HG02759 (cell line): Measurements from ENCODE around the gene STPG2.

Source experiments
- ATAC-seq: cut with Tn5 transposase; IDR thresholded peaks from one replicate; pipeline ENCODE4 v1.9.1; 2021; ENCODE audit warnings: mild to moderate bottlenecking, moderate library complexity; ENCODE audit not compliant: unreplicated experiment

STPG2 gene

DNA sequence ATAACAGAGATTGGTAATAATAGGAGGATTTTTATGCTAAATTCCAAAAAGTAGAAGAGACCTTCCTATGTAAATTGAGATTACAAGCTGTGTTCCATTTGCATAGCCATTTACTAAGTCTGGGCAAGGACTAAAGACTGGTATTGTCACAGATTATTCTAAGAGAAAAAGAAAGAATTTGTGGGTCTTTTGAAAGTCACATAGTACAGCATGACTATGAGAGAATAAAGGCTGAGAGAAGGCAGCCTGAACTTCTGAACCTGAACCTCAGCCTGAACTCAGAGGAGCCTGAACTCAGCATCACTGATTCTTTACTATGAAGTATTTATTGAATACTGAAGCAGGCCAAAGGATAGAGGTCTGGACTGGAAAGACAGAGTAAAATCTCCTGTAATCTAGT is 297.5 kb downstream of the STPG2 start:
- no peak for ATAC-seq

DNA sequence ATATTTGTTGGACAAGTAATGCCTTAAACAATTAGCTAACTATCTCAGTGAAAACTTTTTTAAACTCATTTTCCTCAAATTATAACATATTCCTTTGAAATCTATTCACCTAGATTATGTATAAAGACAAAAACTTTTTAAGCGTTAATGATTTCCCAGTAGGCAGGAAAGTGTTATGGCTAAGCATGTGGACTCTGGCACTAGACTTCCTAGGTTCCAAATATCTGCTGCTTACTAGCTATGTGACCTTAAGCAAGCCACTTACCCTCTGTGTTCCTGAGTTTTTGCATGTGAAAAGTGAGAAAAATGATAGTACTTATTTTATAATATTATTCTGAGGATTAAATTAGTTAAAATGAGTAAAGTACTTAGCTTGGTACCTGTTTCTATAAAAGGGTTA is 301.8 kb downstream of the STPG2 start:
- ATAC-seq: no peak

- no peak for ATAC-seq
Measured at GRCh38 chr4:97836662-97837061, 306.6 kb downstream of the STPG2 start.

GRCh38 chr4:97828646-97829045 is 314.6 kb downstream of the STPG2 start:
- ATAC-seq: no peak

DNA sequence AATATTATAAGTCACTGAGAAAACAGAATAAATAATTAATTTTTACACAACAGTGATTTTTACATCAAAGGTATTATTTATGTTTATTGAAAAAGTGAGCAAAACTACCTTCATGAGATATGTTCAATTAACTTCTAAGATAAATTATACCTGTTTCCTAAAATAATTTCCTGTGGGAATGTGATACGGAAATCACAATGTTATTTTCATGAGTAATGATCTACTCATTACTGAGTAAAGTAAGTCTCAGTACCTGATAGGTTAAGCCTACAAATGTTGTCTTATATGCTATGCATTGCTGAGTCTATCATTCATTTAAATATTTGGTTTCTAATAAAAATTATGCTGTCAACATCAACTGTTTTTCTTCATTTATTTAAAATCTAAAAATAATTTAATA is 324.0 kb downstream of the STPG2 start:
- no peak for ATAC-seq

DNA sequence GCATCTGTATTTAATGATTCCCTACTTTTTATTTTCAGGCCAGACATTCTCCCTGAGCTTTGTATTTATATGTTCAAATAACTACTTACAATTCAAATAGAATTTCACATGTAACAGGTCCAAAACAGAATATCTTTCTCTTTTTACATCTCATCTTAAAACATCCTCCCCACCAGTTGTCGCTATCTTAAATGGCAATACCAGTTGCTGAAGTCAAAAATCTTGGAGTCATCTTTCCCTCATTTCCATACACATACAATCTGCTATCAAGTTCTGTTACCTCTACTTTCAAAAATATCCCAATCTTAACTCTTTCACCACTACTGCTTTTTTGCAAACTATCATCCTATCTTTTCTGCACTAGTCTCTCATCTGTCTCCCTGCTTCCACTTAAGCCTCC is 330.5 kb downstream of the STPG2 start:
- ATAC-seq: no peak

- ATAC-seq: no peak
Measured at GRCh38 chr4:97786306-97786920, 356.9 kb downstream of the STPG2 start.

- no peak for ATAC-seq
Measured at GRCh38 chr4:97778174-97778573, 365.1 kb downstream of the STPG2 start.

DNA sequence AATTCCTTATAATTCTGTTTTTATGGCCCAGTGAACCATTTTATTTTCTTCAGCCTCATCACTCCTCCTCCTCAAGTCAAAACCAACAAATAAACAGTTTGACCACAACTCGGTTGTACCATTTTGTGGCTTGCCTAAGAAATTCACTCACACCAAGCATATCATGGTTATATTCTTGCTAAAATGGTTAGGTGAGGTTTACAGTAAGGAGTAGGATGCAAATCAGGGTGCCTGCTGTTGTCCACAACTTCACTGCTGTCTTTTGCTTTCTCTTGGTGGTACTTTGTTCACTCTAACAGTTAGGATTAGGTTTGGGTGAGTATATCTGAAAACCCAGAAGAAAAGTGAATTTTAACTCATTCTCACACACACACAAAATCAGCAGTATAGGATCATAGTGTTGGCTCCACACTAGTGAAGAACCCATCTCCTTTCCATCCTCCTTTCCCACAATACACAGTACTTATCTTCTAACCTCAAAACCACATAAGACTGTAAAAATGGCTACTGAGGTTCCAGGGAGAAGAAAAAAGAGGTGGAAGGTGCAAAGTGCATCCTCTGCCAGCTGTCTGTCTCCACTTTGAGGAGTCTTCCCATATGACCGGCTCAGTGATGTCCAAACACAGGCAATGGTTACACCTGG is 368.8 kb downstream of the STPG2 start:
- ATAC-seq: no peak

DNA sequence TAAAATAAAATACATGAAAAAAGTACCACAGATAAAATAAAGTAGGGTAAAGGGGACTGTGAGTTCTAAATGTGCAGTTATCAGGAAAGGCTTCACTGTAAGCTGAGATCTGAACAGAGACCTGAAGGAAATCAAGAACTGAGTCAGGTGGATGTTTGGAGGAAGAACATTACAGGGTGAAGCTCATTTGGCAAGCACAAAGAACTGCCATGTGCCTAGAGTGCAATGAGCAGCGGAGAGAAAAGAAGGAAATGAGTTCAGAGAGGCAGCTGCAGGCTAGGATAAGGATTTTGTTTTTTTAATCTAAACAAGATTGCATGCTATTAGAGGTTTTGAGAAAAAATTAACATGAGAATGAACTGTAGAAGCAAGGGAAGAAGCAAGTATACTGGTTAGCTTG is 373.1 kb downstream of the STPG2 start:
- ATAC-seq: no peak

DNA sequence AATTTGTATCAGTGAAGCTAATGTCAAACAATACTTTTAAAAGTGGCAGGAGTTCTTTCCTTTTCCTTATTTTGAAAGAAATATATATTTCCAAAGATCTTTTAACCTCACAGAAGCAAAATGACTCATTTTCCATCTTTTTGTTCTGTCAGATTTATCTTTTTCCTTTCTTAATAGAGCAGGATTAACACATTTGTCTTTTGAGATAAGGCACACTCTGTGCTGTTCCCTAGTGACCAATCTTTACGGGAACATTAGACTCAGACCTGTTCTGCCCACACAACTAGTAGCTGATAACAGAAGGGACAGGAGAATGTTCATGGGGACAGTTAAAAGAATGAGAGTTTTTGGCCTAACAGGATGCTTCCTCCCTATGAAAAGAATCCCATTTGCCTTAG is 381.2 kb downstream of the STPG2 start:
- ATAC-seq: no peak

GRCh38 chr4:97761445-97762114 is 381.7 kb downstream of the STPG2 start:
- no peak for ATAC-seq

- ATAC-seq: no peak
Measured at GRCh38 chr4:97759785-97760184, 383.5 kb downstream of the STPG2 start.

DNA sequence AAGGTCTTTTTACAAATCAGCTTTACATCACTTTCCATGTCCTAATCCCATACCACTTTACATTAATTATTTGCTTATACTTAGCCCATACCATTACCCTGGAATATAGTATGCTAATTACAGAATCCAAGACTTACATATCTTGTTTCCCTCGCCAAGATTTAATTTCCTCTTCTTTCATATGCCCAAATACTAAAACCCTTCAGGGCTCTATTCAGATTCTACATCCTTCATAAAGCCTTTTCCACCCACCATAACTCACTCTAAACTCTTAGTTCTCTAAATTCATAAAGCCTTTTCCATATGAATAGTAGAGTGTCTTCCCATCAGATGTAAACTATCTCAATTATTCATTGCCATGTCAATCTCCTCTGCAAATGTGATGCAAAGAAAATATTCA is 390.7 kb downstream of the STPG2 start:
- ATAC-seq: no peak

- no peak for ATAC-seq
Measured at GRCh38 chr4:97747945-97748344, 395.3 kb downstream of the STPG2 start.

DNA sequence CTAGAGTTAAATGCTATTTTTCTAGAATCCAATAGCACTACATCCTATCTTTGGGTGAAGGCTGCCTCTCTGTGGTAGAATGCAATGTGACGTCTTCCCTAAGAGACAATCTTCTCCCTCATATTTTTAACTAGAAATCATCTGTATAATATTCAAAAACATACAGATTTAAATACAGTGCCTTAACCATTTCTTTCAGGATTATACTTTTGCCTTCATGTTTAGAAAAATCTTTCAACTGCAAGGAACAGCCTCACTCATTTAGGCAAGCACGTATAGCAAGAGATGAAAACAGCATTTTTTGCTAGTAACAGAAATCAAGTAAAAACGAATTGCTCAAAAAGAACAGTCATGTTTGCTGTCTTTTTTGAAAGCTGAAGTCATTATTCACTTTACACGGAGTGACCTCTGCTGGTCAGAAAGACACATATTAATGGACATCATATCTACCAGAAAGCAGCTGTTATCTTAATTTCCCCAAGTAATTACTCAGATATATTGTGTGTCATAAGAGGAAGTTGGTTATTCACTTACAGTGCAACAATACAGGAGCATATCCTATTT is 422.3 kb downstream of the STPG2 start:
- ATAC-seq: no peak

- ATAC-seq: no peak
Measured at GRCh38 chr4:97691111-97691605, 452.1 kb downstream of the STPG2 start.

DNA sequence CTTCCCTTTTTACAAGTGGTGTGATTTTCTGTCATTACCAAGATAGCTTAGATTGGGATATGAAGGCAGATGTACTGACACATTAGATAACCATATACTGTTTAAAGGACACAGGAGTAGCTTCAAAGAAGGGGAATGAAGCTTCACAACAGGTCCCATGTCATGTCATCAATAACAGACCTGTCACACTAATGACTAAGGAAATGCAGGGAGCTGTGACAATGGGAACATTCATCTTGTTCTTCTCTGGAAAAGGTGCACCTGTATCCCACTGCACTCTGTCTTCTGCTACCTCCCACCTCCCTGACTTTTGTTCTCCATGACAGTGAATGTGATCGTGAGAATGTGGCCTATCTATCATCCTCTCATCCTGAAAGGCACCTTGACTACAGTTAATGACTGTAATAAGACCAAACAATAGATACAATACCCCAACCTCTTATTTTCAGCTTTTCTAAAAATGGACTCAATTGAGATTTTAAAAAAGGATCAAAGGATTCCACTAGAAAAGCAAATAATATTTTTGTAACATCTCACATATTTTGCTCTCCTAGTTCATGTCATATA is 472.5 kb downstream of the STPG2 start:
- ATAC-seq: no peak

GRCh38 chr4:97665553-97665952 is 477.7 kb downstream of the STPG2 start:
- no peak for ATAC-seq

GRCh38 chr4:97664741-97665140 is 478.5 kb downstream of the STPG2 start:
- ATAC-seq: no peak

GRCh38 chr4:97662133-97662532 is 481.1 kb downstream of the STPG2 start:
- no peak for ATAC-seq
